CD4-positive, alpha-beta T cell treated with Interleukin-10 for 1 hour (primary cell): ENCODE data around the gene BCL2.

Experiments used
- DNase-seq: peaks from one replicate; pipeline ENCODE4 v3.0.0-alpha.2; 2020

BCL2 gene

GRCh38 chr18:63178971-63179370, 140.6 kb downstream of the BCL2 start:
- no peak for DNase-seq

- DNase-seq: no peak
Observed at GRCh38 chr18:63177919-63178821, 141.4 kb downstream of the BCL2 start.

- no peak for DNase-seq
Observed at GRCh38 chr18:63177259-63177658, 142.3 kb downstream of the BCL2 start.

- no peak for DNase-seq
Observed at GRCh38 chr18:63175264-63175663, 144.3 kb downstream of the BCL2 start.

- DNase-seq: no peak
Observed at GRCh38 chr18:63173983-63174382, 145.6 kb downstream of the BCL2 start.

- DNase-seq: no peak
Observed at GRCh38 chr18:63169853-63170252, 149.7 kb downstream of the BCL2 start.

- DNase-seq: no peak
Observed at GRCh38 chr18:63168287-63168686, 151.3 kb downstream of the BCL2 start.

GRCh38 chr18:63166142-63166541, 153.4 kb downstream of the BCL2 start:
- DNase-seq: no peak

- no peak for DNase-seq
Observed at GRCh38 chr18:63164396-63164795, 155.2 kb downstream of the BCL2 start.

- peak; percentile 33 for DNase-seq
Observed at GRCh38 chr18:63162271-63163014, 157.1 kb downstream of the BCL2 start.

GRCh38 chr18:63161761-63162195, 157.8 kb downstream of the BCL2 start:
- DNase-seq: peak; percentile 89

- peak; percentile 79 for DNase-seq
Observed at GRCh38 chr18:63161032-63161760, 158.4 kb downstream of the BCL2 start.

GRCh38 chr18:63160172-63160995, 159.2 kb downstream of the BCL2 start:
- DNase-seq: peak; percentile 51

GRCh38 chr18:63159590-63159989, 160.0 kb downstream of the BCL2 start:
- peak; percentile 37 for DNase-seq

- DNase-seq: peak; percentile 56
Observed at GRCh38 chr18:63158676-63159291, 160.8 kb downstream of the BCL2 start.

GRCh38 chr18:63158012-63158631, 161.4 kb downstream of the BCL2 start:
- DNase-seq: peak; percentile 21

GRCh38 chr18:63157293-63158011, 162.1 kb downstream of the BCL2 start:
- DNase-seq: peak; percentile 52

GRCh38 chr18:63155910-63156773, 163.4 kb downstream of the BCL2 start:
- peak; percentile 44 for DNase-seq

- DNase-seq: peak; percentile 86
Observed at GRCh38 chr18:63155169-63155852, 164.3 kb downstream of the BCL2 start.
